ENCODE measurements around the gene KCNB1. TPM values are rescaled to one million over a fixed set of nuclear protein-coding genes. Genes with fewer than 3 reads are reported as not detected.
"Not testable (repeated sequence)": the region's sequence is repeated elsewhere in the genome, so short reads cannot be mapped to it uniquely, and the experiment has no call there.

Gene KCNB1
- polyA plus RNA-seq, 1 experiment, result 0.06 TPM

DNA sequence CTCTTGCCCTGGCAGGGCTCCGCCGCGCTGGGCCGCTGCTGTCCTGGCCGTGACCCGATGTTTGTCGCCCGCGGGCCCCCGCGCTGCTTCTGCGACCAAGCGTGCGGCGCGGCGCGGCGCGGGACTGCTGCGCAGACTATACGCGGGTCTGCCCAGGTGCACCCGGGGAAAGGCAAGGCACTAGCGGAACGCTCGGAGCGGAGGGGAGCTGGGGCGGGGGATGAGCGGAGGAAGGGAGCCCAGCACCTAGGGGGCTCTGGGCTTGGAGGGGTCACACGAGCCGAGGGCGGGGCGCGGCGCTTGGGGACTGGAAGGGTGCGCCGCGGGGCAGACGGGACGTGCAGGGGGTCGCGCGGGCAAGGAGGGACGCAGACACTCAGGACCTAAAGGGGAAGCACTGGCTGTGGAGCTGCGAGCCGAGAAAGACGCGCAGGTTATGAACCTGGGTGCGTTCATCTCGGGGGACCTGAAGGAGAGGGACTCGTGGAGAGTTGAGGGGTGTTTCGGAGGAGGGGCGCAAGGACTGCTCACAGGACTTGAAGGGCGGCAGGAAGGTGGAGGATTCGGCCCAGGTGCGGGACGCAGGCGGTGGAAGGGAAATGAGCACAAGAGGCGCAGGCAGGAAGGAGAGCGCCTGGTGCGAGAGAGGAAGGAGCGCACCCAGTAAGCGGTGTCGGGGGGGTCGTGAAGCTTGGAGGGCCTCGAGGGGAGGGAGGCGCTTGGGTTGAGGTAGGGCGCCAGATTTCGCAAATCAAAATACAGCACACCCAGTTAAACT lies 163.8 kb downstream of the KCNB1 start:
- ChIA-PET POLR2A (no interaction called here), CTCF (interaction anchor here (1.0 to 4.1 kb wide), 3 partner anchors 16 to 223 kb away, joined by 4 to 22 read pairs (median 5); no protein-coding TSS in a partner anchor)
- Histone ChIP-seq H3K27ac (ENCODE audit: low read depth, low read length) (no peak overlapping the region), H3K27me3 (ENCODE audit: control insufficient read depth, insufficient read depth, low read length) (peaks cover 70% of the 10 kb centered on the region), H3K9me3 (ENCODE audit: control insufficient read depth, insufficient read depth, low read length) (peaks cover 3% of the 10 kb centered on the region; the same call in 1 of the 2 replicates), H3K4me3 (ENCODE audit: low read depth, low read length) (no peak overlapping the region)
- TF ChIP-seq, protein P1, sequence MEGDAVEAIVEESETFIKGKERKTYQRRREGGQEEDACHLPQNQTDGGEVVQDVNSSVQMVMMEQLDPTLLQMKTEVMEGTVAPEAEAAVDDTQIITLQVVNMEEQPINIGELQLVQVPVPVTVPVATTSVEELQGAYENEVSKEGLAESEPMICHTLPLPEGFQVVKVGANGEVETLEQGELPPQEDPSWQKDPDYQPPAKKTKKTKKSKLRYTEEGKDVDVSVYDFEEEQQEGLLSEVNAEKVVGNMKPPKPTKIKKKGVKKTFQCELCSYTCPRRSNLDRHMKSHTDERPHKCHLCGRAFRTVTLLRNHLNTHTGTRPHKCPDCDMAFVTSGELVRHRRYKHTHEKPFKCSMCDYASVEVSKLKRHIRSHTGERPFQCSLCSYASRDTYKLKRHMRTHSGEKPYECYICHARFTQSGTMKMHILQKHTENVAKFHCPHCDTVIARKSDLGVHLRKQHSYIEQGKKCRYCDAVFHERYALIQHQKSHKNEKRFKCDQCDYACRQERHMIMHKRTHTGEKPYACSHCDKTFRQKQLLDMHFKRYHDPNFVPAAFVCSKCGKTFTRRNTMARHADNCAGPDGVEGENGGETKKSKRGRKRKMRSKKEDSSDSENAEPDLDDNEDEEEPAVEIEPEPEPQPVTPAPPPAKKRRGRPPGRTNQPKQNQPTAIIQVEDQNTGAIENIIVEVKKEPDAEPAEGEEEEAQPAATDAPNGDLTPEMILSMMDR (IDR thresholded peaks at IDR 0.05; ENCODE audit: low read depth, low read length), result no peak
- DNase-seq (ENCODE audit: low read depth, low spot score), result no peak

DNA sequence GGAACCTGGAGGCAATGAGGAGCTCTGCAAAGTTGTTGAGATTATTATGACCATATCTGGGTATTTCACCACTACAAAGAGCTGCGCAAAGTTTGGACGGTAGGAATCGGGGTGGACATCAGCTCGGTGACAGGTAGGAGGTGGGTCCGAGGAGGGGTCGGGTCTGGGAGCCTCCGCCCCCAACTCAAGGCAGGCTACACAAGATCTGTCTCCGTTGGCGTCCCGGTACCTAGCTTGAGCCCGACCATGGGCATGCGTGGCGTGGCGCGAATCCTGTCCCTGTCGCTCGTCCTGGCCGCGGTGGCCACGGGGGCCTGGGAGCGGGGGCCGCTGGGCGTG lies 164.4 kb downstream of the KCNB1 start:
- Histone ChIP-seq H3K9me3 (ENCODE audit: control insufficient read depth, insufficient read depth, low read length) (peaks cover 3% of the 10 kb centered on the region; the same call in 1 of the 2 replicates), H3K27me3 (ENCODE audit: control insufficient read depth, insufficient read depth, low read length) (peaks cover 76% of the 10 kb centered on the region), H3K27ac (ENCODE audit: low read depth, low read length) (no peak overlapping the region), H3K4me3 (ENCODE audit: low read depth, low read length) (no peak overlapping the region)
- TF ChIP-seq, protein P1 (IDR thresholded peaks at IDR 0.05; ENCODE audit: low read depth, low read length), result no peak
- ChIA-PET POLR2A (no interaction called here), CTCF (interaction anchor here (1.0 to 1.7 kb wide), 2 partner anchors 15 to 224 kb away, joined by 4 to 5 read pairs; no protein-coding TSS in a partner anchor)
- no peak for DNase-seq (ENCODE audit: low read depth, low spot score)

DNA sequence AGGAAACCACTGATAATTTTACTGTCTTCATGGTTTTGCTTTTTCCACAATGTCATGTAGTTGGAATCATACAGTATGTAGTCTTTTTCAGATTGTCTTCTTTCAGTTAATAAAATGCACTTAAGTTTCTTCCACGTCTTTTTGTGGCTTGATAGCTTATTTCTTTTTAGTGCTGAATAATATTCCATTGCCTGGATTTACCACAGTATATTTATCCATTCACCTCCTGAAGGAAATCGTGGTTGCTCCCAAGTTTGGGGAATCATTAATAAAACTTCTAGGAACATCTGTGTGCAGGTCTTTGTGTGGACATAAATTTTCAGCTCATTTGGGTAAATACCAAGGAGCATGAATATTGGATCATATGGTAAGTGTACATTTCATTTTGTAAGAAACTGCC lies 165.8 kb downstream of the KCNB1 start:
- Histone ChIP-seq H3K9me3 (ENCODE audit: control insufficient read depth, insufficient read depth, low read length) (peaks cover 3% of the 10 kb centered on the region; the same call in 1 of the 2 replicates), H3K27ac (ENCODE audit: low read depth, low read length) (no peak overlapping the region), H3K27me3 (ENCODE audit: control insufficient read depth, insufficient read depth, low read length) (peaks cover 73% of the 10 kb centered on the region), H3K4me3 (ENCODE audit: low read depth, low read length) (no peak overlapping the region)
- ChIA-PET POLR2A (no interaction called here), CTCF (interaction anchor here (0.6 kb wide), 1 partner anchor 73 kb away, joined by 3 read pairs; no protein-coding TSS in a partner anchor)
- TF ChIP-seq, protein P1 (IDR thresholded peaks at IDR 0.05; ENCODE audit: low read depth, low read length), result no peak
- no peak for DNase-seq (ENCODE audit: low read depth, low spot score)

DNA sequence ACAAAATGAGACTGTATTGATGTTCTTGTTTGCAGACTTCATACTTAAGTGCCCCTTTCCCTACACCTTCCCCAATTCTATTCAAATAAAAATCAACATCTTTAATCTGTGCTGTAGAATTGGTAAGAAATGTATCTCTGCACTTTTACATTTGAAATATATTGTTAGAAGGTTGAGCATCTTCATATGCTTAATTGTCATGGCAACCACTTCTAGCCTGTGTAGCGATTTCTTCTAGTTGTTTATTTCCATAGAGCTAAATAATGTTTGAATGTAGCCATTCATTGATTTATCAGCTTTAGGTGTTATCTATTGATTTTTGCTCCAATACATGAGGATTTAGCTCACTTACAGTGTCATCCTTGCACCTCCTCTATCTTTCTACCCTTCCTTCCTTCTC lies 166.9 kb downstream of the KCNB1 start:
- no peak overlapping the region for H3K4me3 ChIP-seq (ENCODE audit: low read depth, low read length)
- TF ChIP-seq, protein P1 (IDR thresholded peaks at IDR 0.05; ENCODE audit: low read depth, low read length), result no peak
- ChIA-PET CTCF (no interaction called here), POLR2A (no interaction called here)
- peaks cover 65% of the 10 kb centered on the region for H3K27me3 ChIP-seq (ENCODE audit: control insufficient read depth, insufficient read depth, low read length)
- no peak for DNase-seq (ENCODE audit: low read depth, low spot score)
- H3K9me3 ChIP-seq (ENCODE audit: control insufficient read depth, insufficient read depth, low read length), result peaks cover 3% of the 10 kb centered on the region
- no peak overlapping the region for H3K27ac ChIP-seq (ENCODE audit: low read depth, low read length)

DNA sequence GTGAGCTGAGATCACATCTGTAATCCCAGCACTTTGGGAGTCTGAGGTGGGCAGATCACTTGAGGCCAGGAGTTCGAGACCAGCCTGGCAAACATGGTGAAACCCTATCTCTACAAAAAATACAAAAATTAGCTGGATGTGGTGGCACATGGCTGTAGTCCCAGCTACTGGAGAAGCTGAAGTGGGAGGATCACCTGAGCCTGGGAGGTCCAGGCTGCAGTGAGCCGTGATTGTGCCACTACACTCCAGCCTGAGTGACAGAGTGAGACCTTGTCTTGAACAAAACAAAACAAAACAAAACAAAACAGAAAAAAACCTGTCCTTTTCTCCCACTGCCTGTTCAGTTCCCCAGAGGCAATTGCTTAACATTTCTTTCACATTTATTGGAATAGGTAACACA lies 168.4 kb downstream of the KCNB1 start:
- H3K27ac ChIP-seq (ENCODE audit: low read depth, low read length); DNase-seq (ENCODE audit: low read depth, low spot score); H3K9me3 ChIP-seq (ENCODE audit: control insufficient read depth, insufficient read depth, low read length); H3K4me3 ChIP-seq (ENCODE audit: low read depth, low read length); POLR2A ChIA-PET: not testable (repeated sequence)
- CTCF ChIA-PET, result interaction anchor here (1.4 kb wide), 1 partner anchor 20 kb away, joined by 4 read pairs; no protein-coding TSS in a partner anchor
- H3K27me3 ChIP-seq (ENCODE audit: control insufficient read depth, insufficient read depth, low read length), result peaks cover 58% of the 10 kb centered on the region

Other genes with a start within 250 kb of the KCNB1 start
- gene ZNFX1, start 204.6 kb downstream of the KCNB1 start, polyA plus RNA-seq (2011; rRNA removed), result 9.6 and 16.6 TPM in 2 replicates
- gene PTGIS, start 85.5 kb upstream of the KCNB1 start, polyA plus RNA-seq (2011; rRNA removed), result 8.1 TPM in 2 replicates
- gene B4GALT5, start 231.2 kb upstream of the KCNB1 start, polyA plus RNA-seq (2011; rRNA removed), result 28.0 and 32.5 TPM in 2 replicates